SK-N-SH treated with all-trans-retinoic acid at 6 μM for 48 hours (cell line): ENCODE results near the gene MGLL.

Experiments
- ATAC-seq: fragments of 200-7000 bp; cut with Tn5 transposase; 3 replicates; pipeline ENCODE4 v1.9.1; 2020; ENCODE audit warnings: mild to moderate bottlenecking, moderate library complexity
- ARNTL ChIP-seq: fragments of 450-650 bp; formaldehyde crosslinking; IDR thresholded peaks from 2 replicates; pipeline ENCODE4 v1.5.0; 2020; ENCODE audit warnings: low read depth, mild to moderate bottlenecking, moderate library complexity, borderline replicate concordance
- BACH2 ChIP-seq: fragments of 250-450 bp; sonication (Bioruptor Pico); IDR thresholded peaks from 2 replicates; pipeline ENCODE4 v1.9.0; 2021; ENCODE audit warnings: mild to moderate bottlenecking, borderline replicate concordance
- CREB5 ChIP-seq: fragments of 250-450 bp; sonication (Bioruptor Pico); IDR thresholded peaks from 2 replicates; pipeline ENCODE4 v1.5.1; 2020; ENCODE audit warnings: low read depth, mild to moderate bottlenecking, moderate library complexity
- CSDC2 ChIP-seq: fragments of 250-450 bp; sonication (Bioruptor Pico); IDR thresholded peaks from 2 replicates; pipeline ENCODE4 v1.5.0; 2020; ENCODE audit warnings: mild to moderate bottlenecking, moderate library complexity
- CSRNP3 ChIP-seq: fragments of 250-450 bp; sonication (Bioruptor Pico); IDR thresholded peaks from 2 replicates; pipeline ENCODE4 v1.5.1; 2021; ENCODE audit warnings: mild to moderate bottlenecking, moderate library complexity
- GLIS3 ChIP-seq: fragments of 250-450 bp; sonication (Bioruptor Pico); IDR thresholded peaks from 2 replicates; pipeline ENCODE4 v1.5.0; 2020; ENCODE audit warnings: mild to moderate bottlenecking, moderate library complexity
- ISL1 ChIP-seq: fragments of 250-450 bp; sonication (Bioruptor Pico); IDR thresholded peaks from 2 replicates; pipeline ENCODE4 v2.1.2; 2022; ENCODE audit warnings: mild to moderate bottlenecking, moderate library complexity
- PATZ1 ChIP-seq: fragments of 250-450 bp; sonication (Bioruptor Pico); IDR thresholded peaks from 2 replicates; pipeline ENCODE4 v1.8.0; 2020; ENCODE audit warnings: mild to moderate bottlenecking, moderate library complexity, borderline replicate concordance
- POU6F1 ChIP-seq: fragments of 250-450 bp; sonication (Bioruptor Pico); IDR thresholded peaks from 2 replicates; pipeline ENCODE4 v1.8.0; 2021; ENCODE audit warnings: low read depth, mild to moderate bottlenecking, moderate library complexity, borderline replicate concordance
- RARB ChIP-seq: fragments of 250-450 bp; sonication (Bioruptor Pico); IDR thresholded peaks from 2 replicates; pipeline ENCODE4 v1.8.0; 2021; ENCODE audit warnings: mild to moderate bottlenecking, moderate library complexity
- TCF4 ChIP-seq: fragments of 250-450 bp; sonication (Bioruptor Pico); IDR thresholded peaks from 2 replicates; pipeline ENCODE4 v1.8.0; 2021; ENCODE audit warnings: mild to moderate bottlenecking, moderate library complexity, borderline replicate concordance
- TOX ChIP-seq: fragments of 250-450 bp; sonication (Bioruptor Pico); IDR thresholded peaks from 2 replicates; pipeline ENCODE4 v1.8.0; 2021; ENCODE audit warnings: mild to moderate bottlenecking, moderate library complexity, borderline replicate concordance
- TSHZ2 ChIP-seq: fragments of 250-450 bp; sonication (Bioruptor Pico); IDR thresholded peaks from 2 replicates; pipeline ENCODE4 v1.5.0; 2020; ENCODE audit warnings: mild to moderate bottlenecking, moderate library complexity
- ZC3H10 ChIP-seq: fragments of 250-450 bp; sonication (Bioruptor Pico); IDR thresholded peaks from 2 replicates; pipeline ENCODE4 v1.5.1; 2021; ENCODE audit warnings: mild to moderate bottlenecking, moderate library complexity
- ZFP3 ChIP-seq: fragments of 250-450 bp; sonication (Bioruptor Pico); IDR thresholded peaks from 2 replicates; pipeline ENCODE4 v1.5.0; 2020; ENCODE audit warnings: mild to moderate bottlenecking, moderate library complexity
- ZFP30 ChIP-seq: fragments of 450-650 bp; formaldehyde crosslinking; IDR thresholded peaks from 2 replicates; pipeline ENCODE4 v1.5.0; 2022; ENCODE audit warnings: mild to moderate bottlenecking, moderate library complexity
- ZNF565 ChIP-seq: fragments of 450-650 bp; formaldehyde crosslinking; conservative IDR thresholded peaks from 2 replicates; pipeline ENCODE4 v1.5.0; 2020; ENCODE audit warnings: low read depth, mild to moderate bottlenecking, moderate library complexity
- ZNF70 ChIP-seq: fragments of 450-650 bp; formaldehyde crosslinking; IDR thresholded peaks from 2 replicates; pipeline ENCODE4 v1.5.0; 2020; ENCODE audit warnings: mild to moderate bottlenecking, moderate library complexity
- ZNF8 ChIP-seq: fragments of 450-650 bp; formaldehyde crosslinking; IDR thresholded peaks from 2 replicates; pipeline ENCODE4 v1.5.0; 2020; ENCODE audit warnings: mild to moderate bottlenecking, moderate library complexity

The MGLL gene

GRCh38 chr3:127824151-127824825 is 2.0 kb upstream of the MGLL start:
- TF ChIP-seq POU6F1 (CRISPR knock-in tag) (no peak), ZNF565 (CRISPR knock-in tag) (no peak), ISL1 (CRISPR knock-in tag) (no peak), ZNF70 (CRISPR knock-in tag) (no peak), ZFP30 (no peak), ZNF8 (no peak), TOX (CRISPR knock-in tag) (no peak), PATZ1 (CRISPR knock-in tag) (no peak), GLIS3 (CRISPR knock-in tag) (no peak), CREB5 (no peak), ZFP3 (no peak), TSHZ2 (CRISPR knock-in tag) (no peak), RARB (CRISPR knock-in tag) (no peak), ARNTL (CRISPR knock-in tag) (no peak), ZC3H10 (no peak), TCF4 (CRISPR knock-in tag) (no peak)
- TF ChIP-seq, all 23 proteins: peak for 0
- no peak for ATAC-seq

GRCh38 chr3:127823426-127823857 is 1.1 kb upstream of the MGLL start:
- no peak; the same call in 1 of the 3 replicates for ATAC-seq
- TF ChIP-seq CSDC2 (CRISPR knock-in tag) (no peak), ZNF565 (CRISPR knock-in tag) (no peak), RARB (CRISPR knock-in tag) (no peak), CSRNP3 (CRISPR knock-in tag) (no peak), ARNTL (CRISPR knock-in tag) (no peak), ISL1 (CRISPR knock-in tag) (no peak), ZNF70 (CRISPR knock-in tag) (no peak), ZNF8 (no peak), PATZ1 (CRISPR knock-in tag) (no peak), TCF4 (CRISPR knock-in tag) (no peak), ZFP3 (no peak), CREB5 (no peak), BACH2 (CRISPR knock-in tag) (no peak)
